H1 (cell line): ENCODE data around the gene DIO3.

Experiments
- ATF3 ChIP-seq: IDR thresholded peaks from 2 replicates; pipeline ENCODE4 v1.6.1; 2011; ENCODE audit warnings: low read depth, mild to moderate bottlenecking, low read length; ENCODE audit not compliant: insufficient read depth
- CBX8 ChIP-seq: fragments of 300-800, 300-1000 bp; sonication (generic); IDR thresholded peaks from 2 replicates; pipeline ENCODE4 v1.7.1; 2016; ENCODE audit warnings: low read depth, low read length, borderline replicate concordance
- CTCF ChIP-seq, 3 experiments: IDR thresholded peaks; 1 replicate in 2 of 3; 2 replicates in 1 of 3; pipeline versions ENCODE4 v1.5.1 to v1.6.1; 2011; ENCODE audit warnings: low read length in 3 of 3, mild to moderate bottlenecking in 3 of 3, inconsistent platforms in 2 of 3, low read depth in 1 of 3, moderate library complexity in 1 of 3; ENCODE audit not compliant: insufficient read depth in 1 of 3; ENCODE audit errors: control extremely low read depth in 1 of 3
- EZH2 ChIP-seq: fragments of 200-600 bp; sonication (generic); IDR thresholded peaks from 2 replicates; pipeline ENCODE4 v1.7.1; 2012; ENCODE audit warnings: low read depth, mild to moderate bottlenecking, moderate library complexity, low read length, inconsistent platforms; ENCODE audit not compliant: severe bottlenecking
- FOSL1 ChIP-seq: IDR thresholded peaks from 2 replicates; pipeline ENCODE4 v1.6.1; 2011; ENCODE audit warnings: mild to moderate bottlenecking, low read depth, low read length, moderate library complexity; ENCODE audit not compliant: insufficient read depth
- NANOG ChIP-seq: IDR thresholded peaks from 2 replicates; pipeline ENCODE4 v1.6.1; 2011; ENCODE audit warnings: low read length, low read depth, mild to moderate bottlenecking, inconsistent platforms; ENCODE audit not compliant: insufficient read depth, poor library complexity, severe bottlenecking
- POLR2A ChIP-seq, 2 experiments: IDR thresholded peaks; 1 replicate in 1 of 2; 2 replicates in 1 of 2; pipeline ENCODE4 v1.6.1; 2011; ENCODE audit warnings: low read depth in 2 of 2, low read length in 2 of 2, mild to moderate bottlenecking in 2 of 2; ENCODE audit errors: control extremely low read depth in 1 of 2
- POLR2AphosphoS5 ChIP-seq: IDR thresholded peaks from 2 replicates; pipeline ENCODE4 v1.6.1; 2011; ENCODE audit warnings: low read depth, low read length
- RFX5 ChIP-seq: IDR thresholded peaks from 2 replicates; pipeline ENCODE4 v1.6.1; 2011; ENCODE audit warnings: low read depth, low read length, improper control_type of control experiment, borderline replicate concordance
- SIN3A ChIP-seq, 2 experiments: IDR thresholded peaks in 1 of 2; conservative IDR thresholded peaks in 1 of 2; 2 replicates each; pipeline ENCODE4 v1.6.1; 2011 to 2012; ENCODE audit warnings: low read length in 2 of 2, improper control_type of control experiment in 1 of 2, low read depth in 1 of 2, mild to moderate bottlenecking in 1 of 2
- SIX5 ChIP-seq: IDR thresholded peaks from 2 replicates; pipeline ENCODE4 v1.6.1; 2011; ENCODE audit warnings: mild to moderate bottlenecking, low read depth, low read length
- SRF ChIP-seq: IDR thresholded peaks from 2 replicates; pipeline ENCODE4 v1.6.1; 2011; ENCODE audit warnings: mild to moderate bottlenecking, low read depth, low read length, moderate library complexity
- USF2 ChIP-seq: IDR thresholded peaks from 2 replicates; pipeline ENCODE4 v1.6.1; 2011; ENCODE audit warnings: low read length, improper control_type of control experiment
- ZNF274 ChIP-seq: IDR thresholded peaks from 2 replicates; pipeline ENCODE4 v1.7.0; 2012; ENCODE audit warnings: low read length, borderline replicate concordance; ENCODE audit errors: extremely low read depth

GRCh38 chr14:101559250-101559623, 2.1 kb upstream of the DIO3 start:
- TF ChIP-seq CTCF (IDR thresholded peaks at IDR 0.05; ENCODE audit: control extremely low read depth in 1 of 3, insufficient read depth in 1 of 3, low read depth in 1 of 3, low read length in 3 of 3), result no peak
- no peak for TF ChIP-seq CBX8
- no peak for TF ChIP-seq EZH2
- no peak for TF ChIP-seq USF2
- TF ChIP-seq ATF3, result no peak
- no peak for TF ChIP-seq RFX5
- no peak for TF ChIP-seq FOSL1
- TF ChIP-seq SRF, result no peak
- TF ChIP-seq SIN3A (conservative IDR thresholded peaks at IDR 0.05 in 1 of 2, IDR thresholded peaks at IDR 0.05 in 1 of 2; ENCODE audit: low read depth in 1 of 2, low read length in 2 of 2), result no peak
- no peak for TF ChIP-seq SIX5
- TF ChIP-seq POLR2AphosphoS5, result no peak
- TF ChIP-seq POLR2A (IDR thresholded peaks at IDR 0.05; ENCODE audit: control extremely low read depth in 1 of 2, low read depth in 2 of 2, low read length in 2 of 2), result no peak
- TF ChIP-seq ZNF274, result no peak
- TF ChIP-seq NANOG, result no peak
